ENCODE data around the gene MPDZ. TPM values are rescaled to one million over a fixed set of nuclear protein-coding genes. Genes with fewer than 3 reads are reported as not detected.

Gene MPDZ
- total RNA-seq, 1 experiment from 2014 or later: 46.7 TPM

- Histone ChIP-seq H2BK20ac (ENCODE audit: low read depth, low read length, poor library complexity, severe bottlenecking) (no peak overlapping the region), H2BK15ac (ENCODE audit: low read depth, low read length) (no peak overlapping the region), H2BK120ac (ENCODE audit: low read depth, low read length, poor library complexity, severe bottlenecking) (no peak overlapping the region), H4K5ac (ENCODE audit: insufficient read length, low read depth, low read length) (no peak overlapping the region), H4K91ac (ENCODE audit: insufficient read length, low read depth, low read length) (no peak overlapping the region), H3K27me3 (ENCODE audit: insufficient read depth, low read length) (no peaks in the 10 kb centered on the region), H3K79me1 (ENCODE audit: insufficient read depth, low read depth, low read length, poor library complexity, severe bottlenecking) (no peaks in the 10 kb centered on the region), H2AK5ac (ENCODE audit: insufficient read length, low read length) (no peak overlapping the region), H4K20me1 (ENCODE audit: control insufficient read depth, insufficient read depth, insufficient read length) (no peaks in the 10 kb centered on the region), H3K9me3 (ENCODE audit: control insufficient read depth, low read depth, low read length) (no peaks in the 10 kb centered on the region), H2AFZ (ENCODE audit: low read length) (no peak overlapping the region), H3K23me2 (ENCODE audit: insufficient read length, low read depth, low read length, poor library complexity, severe bottlenecking) (no peaks in the 10 kb centered on the region), H2BK5ac (ENCODE audit: insufficient read length, low read length) (no peak overlapping the region), H3K4ac (ENCODE audit: low read depth, low read length) (no peak overlapping the region), H3K79me2 (ENCODE audit: insufficient read depth, low read length) (no peaks in the 10 kb centered on the region), H2BK12ac (ENCODE audit: insufficient read length, low read depth, low read length) (no peak overlapping the region), H3K4me1 (ENCODE audit: insufficient read depth, low read length) (no peaks in the 10 kb centered on the region), H3K56ac (ENCODE audit: insufficient read length, low read depth, low read length) (no peak overlapping the region), H3K4me2 (ENCODE audit: insufficient read depth, insufficient read length, low read length) (no peak overlapping the region), H3K18ac (ENCODE audit: insufficient read length, low read depth, low read length) (no peak overlapping the region), H3K9ac (ENCODE audit: extremely low read depth, insufficient read length, low read length) (no peak overlapping the region), H4K8ac (replicated peaks; ENCODE audit: insufficient read length, low read depth, low read length) (no peak overlapping the region), H3T11ph (ENCODE audit: low read length) (no peak overlapping the region), H3K27ac (ENCODE audit: insufficient read length, low read depth, low read length) (no peak overlapping the region), H3K23ac (ENCODE audit: insufficient read length, low read depth, low read length) (no peak overlapping the region), H3K14ac (ENCODE audit: insufficient read depth, low read length) (no peak overlapping the region)
- H3K27me3 Mint-ChIP-seq (ENCODE audit: low read depth): no peaks in the 10 kb centered on the region
- no peak for DNase-seq
- TF ChIP-seq, protein P1, sequence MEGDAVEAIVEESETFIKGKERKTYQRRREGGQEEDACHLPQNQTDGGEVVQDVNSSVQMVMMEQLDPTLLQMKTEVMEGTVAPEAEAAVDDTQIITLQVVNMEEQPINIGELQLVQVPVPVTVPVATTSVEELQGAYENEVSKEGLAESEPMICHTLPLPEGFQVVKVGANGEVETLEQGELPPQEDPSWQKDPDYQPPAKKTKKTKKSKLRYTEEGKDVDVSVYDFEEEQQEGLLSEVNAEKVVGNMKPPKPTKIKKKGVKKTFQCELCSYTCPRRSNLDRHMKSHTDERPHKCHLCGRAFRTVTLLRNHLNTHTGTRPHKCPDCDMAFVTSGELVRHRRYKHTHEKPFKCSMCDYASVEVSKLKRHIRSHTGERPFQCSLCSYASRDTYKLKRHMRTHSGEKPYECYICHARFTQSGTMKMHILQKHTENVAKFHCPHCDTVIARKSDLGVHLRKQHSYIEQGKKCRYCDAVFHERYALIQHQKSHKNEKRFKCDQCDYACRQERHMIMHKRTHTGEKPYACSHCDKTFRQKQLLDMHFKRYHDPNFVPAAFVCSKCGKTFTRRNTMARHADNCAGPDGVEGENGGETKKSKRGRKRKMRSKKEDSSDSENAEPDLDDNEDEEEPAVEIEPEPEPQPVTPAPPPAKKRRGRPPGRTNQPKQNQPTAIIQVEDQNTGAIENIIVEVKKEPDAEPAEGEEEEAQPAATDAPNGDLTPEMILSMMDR (conservative IDR thresholded peaks at IDR 0.05): no peak
- H3K36me3 Mint-ChIP-seq (ENCODE audit: insufficient read depth in 1 of 3, low read depth in 3 of 3): peaks cover 11 to 41% (median 26%) of the 10 kb centered on the region in 3 experiments; a peak in 6 of 7 replicates
- H3K27ac Mint-ChIP-seq: no peak overlapping the region
- WGBS (ENCODE audit: extremely low coverage, insufficient read length, low lambda C conversion rate): no CpG with 5 or more reads among the region's 5 CpGs
- H3K4me1 Mint-ChIP-seq: 0 out of 4 replicates have a peak, but pooled peaks cover 0 to 2% of the 10 kb centered on the region in 2 experiments
- no peak overlapping the region for H3K4me3 Mint-ChIP-seq
- no peaks in the 10 kb centered on the region for H3K9me3 Mint-ChIP-seq
These were observed 169.7 kb downstream of the MPDZ start for GRCh38 chr9:13109781-13110180.
